Osteoblast (primary cell): Measurements from ENCODE around the gene EPHB2. TPM values are rescaled to one million over a fixed set of nuclear protein-coding genes. Genes with fewer than 3 reads are reported as not detected.
A peak's percentile ranks its signal among the peaks of the same experiment; 100 is the strongest.

ENCODE experiments used
- DNase-seq: peaks from one replicate; pipeline ENCODE4 v3.0.0; 2011; ENCODE audit warnings: low spot score, mixed read lengths; ENCODE audit not compliant: insufficient read length; ENCODE audit errors: missing footprints
- H2AFZ ChIP-seq: 2 replicates; pipeline ENCODE4 v1.6.0; 2011; ENCODE audit warnings: mild to moderate bottlenecking, low read length
- H3K27ac ChIP-seq: 2 replicates; pipeline ENCODE4 v1.5.1; 2011; ENCODE audit warnings: mild to moderate bottlenecking, low read depth, low read length, moderate library complexity
- H3K27me3 ChIP-seq: 2 replicates; pipeline ENCODE4 v1.6.0; 2012; ENCODE audit warnings: mild to moderate bottlenecking, control low read depth, inconsistent platforms, low read length, moderate library complexity; ENCODE audit not compliant: insufficient read depth
- H3K36me3 ChIP-seq: 2 replicates; pipeline ENCODE4 v1.5.1; 2011; ENCODE audit warnings: mild to moderate bottlenecking, low read length, control low read depth, moderate library complexity; ENCODE audit not compliant: insufficient read depth
- H3K4me1 ChIP-seq: 2 replicates; pipeline ENCODE4 v1.5.1; 2011; ENCODE audit warnings: mild to moderate bottlenecking, low read length, control low read depth, moderate library complexity; ENCODE audit not compliant: insufficient read depth
- H3K4me2 ChIP-seq: 2 replicates; pipeline ENCODE4 v1.6.0; 2011; ENCODE audit warnings: mild to moderate bottlenecking, low read length; ENCODE audit not compliant: insufficient read depth
- H3K4me3 ChIP-seq: fragments of 200-600 bp; sonication (generic); 3 replicates; pipeline ENCODE4 v1.5.1; 2012; ENCODE audit warnings: mild to moderate bottlenecking, low read length, inconsistent platforms; ENCODE audit not compliant: insufficient read depth
- H3K79me2 ChIP-seq: 2 replicates; pipeline ENCODE4 v1.6.0; 2012; ENCODE audit warnings: mild to moderate bottlenecking, low read length, control low read depth, inconsistent platforms; ENCODE audit not compliant: insufficient read depth
- H3K9me3 ChIP-seq: 2 replicates; pipeline ENCODE4 v1.5.1; 2011; ENCODE audit warnings: low read depth, low read length, control low read depth
- H4K20me1 ChIP-seq: 2 replicates; pipeline ENCODE4 v1.6.0; 2012; ENCODE audit warnings: mild to moderate bottlenecking, low read length, control low read depth; ENCODE audit not compliant: insufficient read depth
- total RNA-seq: library from RNA; depleted of rRNA; stranded (reverse); fragments of >200 nt; gene quantifications from 2 replicates; pipeline ENCODE4 v1.2.3, GENCODE V29; 2012
- TF ChIP-seq, protein P1 (sequence below): IDR thresholded peaks from 2 replicates; pipeline ENCODE4 v1.5.1; 2011; ENCODE audit warnings: mild to moderate bottlenecking, low read depth, low read length, moderate library complexity; ENCODE audit errors: extremely low read depth

Gene EPHB2
- total RNA-seq, 1 donor: 8.7 TPM

DNA sequence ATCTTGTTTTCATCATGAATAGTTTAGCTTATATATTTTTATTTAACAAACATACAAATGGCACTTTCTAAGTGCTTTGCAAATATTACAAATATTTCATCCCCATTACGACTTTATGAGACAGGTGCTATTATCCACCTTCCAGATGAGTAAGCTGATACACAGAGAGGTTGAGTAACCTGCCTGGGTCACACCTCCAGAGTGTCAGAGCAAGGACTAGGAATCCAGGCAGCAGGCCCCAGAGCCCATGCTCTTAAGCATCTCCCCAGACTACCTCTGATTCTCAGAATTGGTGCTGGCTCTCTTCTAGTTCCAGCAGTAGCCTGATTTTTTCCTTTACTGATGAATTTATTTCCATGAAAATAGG lies 40.0 kb downstream of the EPHB2 start:
- TF ChIP-seq, protein P1, sequence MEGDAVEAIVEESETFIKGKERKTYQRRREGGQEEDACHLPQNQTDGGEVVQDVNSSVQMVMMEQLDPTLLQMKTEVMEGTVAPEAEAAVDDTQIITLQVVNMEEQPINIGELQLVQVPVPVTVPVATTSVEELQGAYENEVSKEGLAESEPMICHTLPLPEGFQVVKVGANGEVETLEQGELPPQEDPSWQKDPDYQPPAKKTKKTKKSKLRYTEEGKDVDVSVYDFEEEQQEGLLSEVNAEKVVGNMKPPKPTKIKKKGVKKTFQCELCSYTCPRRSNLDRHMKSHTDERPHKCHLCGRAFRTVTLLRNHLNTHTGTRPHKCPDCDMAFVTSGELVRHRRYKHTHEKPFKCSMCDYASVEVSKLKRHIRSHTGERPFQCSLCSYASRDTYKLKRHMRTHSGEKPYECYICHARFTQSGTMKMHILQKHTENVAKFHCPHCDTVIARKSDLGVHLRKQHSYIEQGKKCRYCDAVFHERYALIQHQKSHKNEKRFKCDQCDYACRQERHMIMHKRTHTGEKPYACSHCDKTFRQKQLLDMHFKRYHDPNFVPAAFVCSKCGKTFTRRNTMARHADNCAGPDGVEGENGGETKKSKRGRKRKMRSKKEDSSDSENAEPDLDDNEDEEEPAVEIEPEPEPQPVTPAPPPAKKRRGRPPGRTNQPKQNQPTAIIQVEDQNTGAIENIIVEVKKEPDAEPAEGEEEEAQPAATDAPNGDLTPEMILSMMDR: no peak
- peak overlapping the region; percentile 95 for H3K27ac ChIP-seq
- no peaks in the 10 kb centered on the region for H4K20me1 ChIP-seq
- H3K4me3 ChIP-seq: no peak overlapping the region
- DNase-seq: no peak
- peak overlapping the region; percentile 77 for H3K4me2 ChIP-seq
- no peaks in the 10 kb centered on the region for H3K27me3 ChIP-seq
- H3K36me3 ChIP-seq: no peaks in the 10 kb centered on the region
- no peak overlapping the region for H2AFZ ChIP-seq
- H3K4me1 ChIP-seq: peaks cover 51% of the 10 kb centered on the region
- H3K79me2 ChIP-seq: no peaks in the 10 kb centered on the region
- no peaks in the 10 kb centered on the region for H3K9me3 ChIP-seq

DNA sequence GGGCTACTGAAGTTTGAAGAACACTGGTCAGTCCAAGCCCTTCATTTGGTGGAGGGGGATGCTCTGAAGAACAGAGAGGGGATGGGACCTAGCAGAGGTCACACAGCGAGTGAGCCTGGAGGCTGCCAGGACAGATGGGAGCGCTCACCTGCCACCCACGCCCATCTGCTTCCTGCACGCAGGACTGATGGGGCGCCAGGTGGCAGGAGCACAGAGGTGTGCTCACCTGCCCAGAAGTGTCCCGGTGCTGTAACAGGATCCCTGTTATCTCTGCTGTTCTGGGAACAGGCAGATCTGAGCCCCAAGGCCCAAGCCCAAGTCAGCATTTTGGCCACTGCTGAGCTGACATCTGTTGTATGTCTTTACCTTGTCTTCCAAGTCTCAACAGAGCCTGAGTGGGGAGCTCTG lies 40.5 kb downstream of the EPHB2 start:
- Histone ChIP-seq H3K4me2 (no peak overlapping the region), H3K27me3 (no peaks in the 10 kb centered on the region), H3K4me1 (peaks cover 51% of the 10 kb centered on the region), H3K79me2 (no peaks in the 10 kb centered on the region), H4K20me1 (no peaks in the 10 kb centered on the region), H3K9me3 (no peaks in the 10 kb centered on the region), H3K36me3 (no peaks in the 10 kb centered on the region), H3K27ac (peak overlapping the region; percentile 95), H3K4me3 (no peak overlapping the region), H2AFZ (no peak overlapping the region)
- TF ChIP-seq, protein P1: no peak
- no peak for DNase-seq

DNA sequence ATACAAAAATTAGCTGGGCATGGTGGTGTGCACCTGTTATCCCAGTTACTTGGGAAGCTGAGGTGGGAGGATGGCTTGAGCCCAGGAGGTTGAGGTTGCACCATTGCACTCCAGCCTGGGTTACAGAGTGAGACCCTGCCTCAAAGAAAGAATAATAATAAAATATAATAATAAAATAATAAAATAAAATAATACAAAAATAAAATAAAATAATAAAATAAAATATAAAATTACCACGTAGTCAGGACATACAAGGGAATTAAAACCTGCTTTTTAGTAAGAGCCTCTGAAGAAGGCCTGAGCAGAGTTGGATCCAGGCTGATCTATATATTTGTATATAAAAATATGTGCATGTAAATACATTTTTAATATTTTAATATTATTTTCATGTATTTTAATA lies 41.7 kb downstream of the EPHB2 start:
- no peak overlapping the region for H2AFZ ChIP-seq
- H3K27ac ChIP-seq: no peak overlapping the region
- H3K79me2 ChIP-seq: no peaks in the 10 kb centered on the region
- no peaks in the 10 kb centered on the region for H3K36me3 ChIP-seq
- TF ChIP-seq, protein P1: no peak
- H4K20me1 ChIP-seq: no peaks in the 10 kb centered on the region
- H3K9me3 ChIP-seq: no peaks in the 10 kb centered on the region
- no peak overlapping the region for H3K4me3 ChIP-seq
- H3K4me2 ChIP-seq: no peak overlapping the region
- peaks cover 39% of the 10 kb centered on the region for H3K4me1 ChIP-seq
- no peak for DNase-seq
- no peaks in the 10 kb centered on the region for H3K27me3 ChIP-seq

DNA sequence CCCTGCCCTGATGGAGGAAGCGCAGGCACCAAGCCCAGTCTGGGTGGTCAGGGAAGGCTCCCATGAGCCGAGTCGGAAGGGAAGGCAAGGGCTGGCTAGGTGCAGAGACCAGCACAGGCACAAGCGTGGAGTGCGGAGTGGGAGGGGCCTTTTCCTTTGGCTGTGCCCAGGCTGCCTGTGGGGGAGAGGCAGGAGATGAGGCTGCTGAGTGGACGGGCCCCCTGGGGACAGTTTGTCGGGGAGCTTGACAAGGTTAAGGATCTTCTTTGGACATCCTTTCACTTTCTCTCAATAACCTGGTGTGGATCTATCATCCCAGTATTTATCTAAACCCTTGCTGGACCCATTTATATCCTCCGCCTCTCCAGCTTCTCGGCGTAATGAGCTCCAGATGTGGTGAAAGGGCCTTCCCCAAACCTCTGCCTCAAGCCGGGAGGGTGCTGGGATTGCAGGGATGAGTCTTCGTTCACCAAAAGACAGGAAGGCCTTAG lies 42.9 kb downstream of the EPHB2 start:
- H3K4me3 ChIP-seq: peak overlapping the region; percentile 11
- peak overlapping the region; percentile 80 for H3K27ac ChIP-seq
- no peaks in the 10 kb centered on the region for H3K9me3 ChIP-seq
- peaks cover 34% of the 10 kb centered on the region for H3K4me1 ChIP-seq
- H3K79me2 ChIP-seq: no peaks in the 10 kb centered on the region
- peak; percentile 96 for DNase-seq
- H2AFZ ChIP-seq: peak overlapping the region; percentile 94
- TF ChIP-seq, protein P1: no peak
- peak overlapping the region; percentile 68 for H3K4me2 ChIP-seq
- no peaks in the 10 kb centered on the region for H4K20me1 ChIP-seq
- no peaks in the 10 kb centered on the region for H3K27me3 ChIP-seq
- no peaks in the 10 kb centered on the region for H3K36me3 ChIP-seq
